Lung (tissue), 12 donors: ENCODE data around the gene IFT57. TPM values are rescaled to one million over a fixed set of nuclear protein-coding genes. Genes with fewer than 3 reads are reported as not detected.

Experiments
- ATAC-seq: fragments of 200-7000 bp; cut with Tn5 transposase; one replicate; pipeline ENCODE4 v1.9.1; 2020; ENCODE audit warnings: moderate number of reproducible peaks; ENCODE audit not compliant: insufficient read depth, low FRiP score
- DNase-seq, 3 donors: peaks; one replicate each; pipeline ENCODE4 v3.0.0-alpha.2; 2013 to 2017
- H3K27ac ChIP-seq, 2 donors: one replicate each; pipeline ENCODE4 v1.5.1; 2013; ENCODE audit warnings: mild to moderate bottlenecking in 2 of 2, moderate library complexity in 2 of 2, control low read depth in 1 of 2, inconsistent platforms in 1 of 2, low read depth in 1 of 2, low read length in 1 of 2
- H3K27me3 ChIP-seq, 3 donors: one replicate each; pipeline ENCODE4 v1.5.1; 2013; ENCODE audit warnings: low read length in 2 of 3; ENCODE audit not compliant: control insufficient read depth in 3 of 3, insufficient read depth in 3 of 3
- H3K36me3 ChIP-seq, 4 donors: one replicate each; pipeline ENCODE4 v1.5.1; 2013; ENCODE audit warnings: low read length in 4 of 4, mild to moderate bottlenecking in 1 of 4, moderate library complexity in 1 of 4; ENCODE audit not compliant: control insufficient read depth in 4 of 4, insufficient read depth in 4 of 4
- H3K4me1 ChIP-seq, 5 donors: one replicate each; pipeline ENCODE4 v1.5.1; 2013; ENCODE audit warnings: low read length in 5 of 5, mild to moderate bottlenecking in 2 of 5, moderate library complexity in 1 of 5; ENCODE audit not compliant: control insufficient read depth in 5 of 5, insufficient read depth in 5 of 5
- H3K4me3 ChIP-seq: one replicate; pipeline ENCODE4 v1.5.1; 2013; ENCODE audit warnings: mild to moderate bottlenecking, control low read depth, moderate library complexity
- H3K9ac ChIP-seq, 2 donors: one replicate each; pipeline ENCODE4 v1.5.1; 2013; ENCODE audit warnings: low read length in 2 of 2, control low read depth in 1 of 2; ENCODE audit not compliant: insufficient read depth in 1 of 2
- H3K9me3 ChIP-seq, 4 donors: one replicate each; pipeline ENCODE4 v1.5.1; 2013; ENCODE audit warnings: low read length in 3 of 4, mild to moderate bottlenecking in 1 of 4, moderate library complexity in 1 of 4; ENCODE audit not compliant: control insufficient read depth in 4 of 4, insufficient read depth in 3 of 4
- CTCF ChIP-seq: IDR thresholded peaks from 2 replicates; pipeline ENCODE4 v1.5.1; 2012; ENCODE audit warnings: mild to moderate bottlenecking; ENCODE audit errors: control extremely low read depth, extremely low read depth
- WGBS, 2 donors: extraction: QIAGEN DNeasy Blood & Tissue Kit; methylation state at CpG; one replicate each; pipeline ENCODE4 v1.1.7; 2013; 5-methylcytosine and 5-hydroxymethylcytosine counted together
- polyA plus RNA-seq, 2 donors: library from polyadenylated mRNA; stranded (reverse); fragments of 200-250 nt; gene quantifications; one replicate each; pipeline ENCODE4 v1.2.1, GENCODE V29; 2013
- total RNA-seq, 2 donors: library from RNA; depleted of rRNA in 1 of 2; stranded (reverse); fragments of >200 nt in 1 of 2; gene quantifications; one replicate each; pipeline ENCODE4 v1.2.1, GENCODE V29; 2014 to 2021
- donor health status: control.
- donor health status: control.
- donor health status: Bipolar disorder and iron deficiency.
- donor health status: healthy.
- donor health status: DM: yes; HTN: yes; CAD: no.

IFT57 gene
- total and polyA plus RNA-seq, 4 donors, result 66.1 to 205 (median 129) TPM

- ATAC-seq, result no peak
- TF ChIP-seq CTCF, result no peak
- H3K4me1 ChIP-seq, result no peaks in the 10 kb centered on the region
- no peak for DNase-seq
- WGBS, 2 donors, result 43 to 50% methylated on average over 1 of the region's 1 CpG
- H3K9me3 ChIP-seq, result peaks cover 0 to 2% (median 0%) of the 10 kb centered on the region in 4 donors
- no peaks in the 10 kb centered on the region for H3K36me3 ChIP-seq
- no peak overlapping the region for H3K9ac ChIP-seq
- no peak overlapping the region for H3K4me3 ChIP-seq
- H3K27me3 ChIP-seq, result no peaks in the 10 kb centered on the region
- no peak overlapping the region for H3K27ac ChIP-seq
Observed at GRCh38 chr3:108239082-108239481, 16.9 kb upstream of the IFT57 start.

- TF ChIP-seq CTCF, result no peak
- Histone ChIP-seq H3K4me1 (no peaks in the 10 kb centered on the region), H3K9me3 (peaks cover 0 to 2% (median 0%) of the 10 kb centered on the region in 4 donors), H3K27me3 (no peaks in the 10 kb centered on the region), H3K4me3 (no peak overlapping the region), H3K36me3 (no peaks in the 10 kb centered on the region), H3K27ac (no peak overlapping the region), H3K9ac (no peak overlapping the region)
- ATAC-seq (no peak), DNase-seq (no peak)
- WGBS, 2 donors, result 99 to 100% methylated on average over 1 of the region's 1 CpG
Observed at GRCh38 chr3:108235290-108235689, 13.1 kb upstream of the IFT57 start.

- ATAC-seq (no peak), DNase-seq (no peak)
- TF ChIP-seq CTCF, result no peak
- Histone ChIP-seq H3K4me3 (no peak overlapping the region), H3K4me1 (no peaks in the 10 kb centered on the region), H3K9me3 (peaks cover 0 to 2% (median 0%) of the 10 kb centered on the region in 4 donors), H3K27me3 (no peaks in the 10 kb centered on the region), H3K27ac (no peak overlapping the region), H3K9ac (no peak overlapping the region), H3K36me3 (no peaks in the 10 kb centered on the region)
- 96 to 100% methylated on average over 1 of the region's 1 CpG for whole genome bisulfite sequencing, 2 donors
Observed at GRCh38 chr3:108234387-108234957, 12.2 kb upstream of the IFT57 start.

- Histone ChIP-seq H3K9me3 (no peaks in the 10 kb centered on the region), H3K4me1 (peaks cover 0 to 15% (median 7%) of the 10 kb centered on the region in 5 donors), H3K27ac (no peak overlapping the region), H3K4me3 (no peak overlapping the region), H3K27me3 (no peaks in the 10 kb centered on the region), H3K36me3 (no peaks in the 10 kb centered on the region), H3K9ac (no peak overlapping the region)
- DNase-seq (no peak), ATAC-seq (no peak)
- whole genome bisulfite sequencing, 2 donors, result 96 to 100% methylated on average over 1 of the region's 1 CpG
- no peak for TF ChIP-seq CTCF
Observed at GRCh38 chr3:108228286-108228685, 6.1 kb upstream of the IFT57 start.
